ENCODE measurements around the gene ATPAF1. TPM values are rescaled to one million over a fixed set of nuclear protein-coding genes. Genes with fewer than 3 reads are reported as not detected.
"Not testable (repeated sequence)": the region's sequence is repeated elsewhere in the genome, so short reads cannot be mapped to it uniquely, and the experiment has no call there.

ATPAF1 gene
- total and polyA plus RNA-seq, 5 experiments from 2014 or later: 27.8 to 68.0 (median 66.4) TPM

DNA sequence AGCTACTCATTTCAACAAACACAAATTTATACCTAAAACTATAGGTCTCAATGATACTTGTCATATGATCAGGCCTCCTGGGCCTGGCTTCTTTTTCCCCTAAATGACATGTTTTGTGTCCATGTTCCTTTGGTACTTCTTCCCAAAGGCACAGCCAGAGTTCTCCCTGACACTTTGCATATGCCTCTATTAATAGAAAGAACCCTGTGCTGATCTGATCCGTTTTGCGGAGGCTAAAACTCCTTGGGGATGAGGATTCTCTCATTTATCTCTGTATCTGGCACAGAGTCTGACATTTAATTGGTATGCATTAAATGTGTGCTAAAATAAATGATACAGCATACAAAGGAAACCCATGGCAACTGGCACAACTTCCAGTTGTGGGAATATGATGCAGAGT, 11.5 kb downstream of the ATPAF1 start:
- POLR2A ChIA-PET: no interaction called here
- peaks cover 0 to 6% (median 0%) of the 10 kb centered on the region in 9 donors for H3K9me3 Mint-ChIP-seq
- H3K4me3 Mint-ChIP-seq: no peak overlapping the region
- H3K27ac Mint-ChIP-seq: no peak overlapping the region
- DNase-seq (no peak), ATAC-seq (no peak)
- peaks cover 21 to 82% (median 45%) of the 10 kb centered on the region in 3 donors for H3K36me3 Mint-ChIP-seq
- peaks cover 0 to 5% (median 1%) of the 10 kb centered on the region in 4 donors for H3K4me1 Mint-ChIP-seq
- no peaks in the 10 kb centered on the region for H3K27me3 Mint-ChIP-seq

DNA sequence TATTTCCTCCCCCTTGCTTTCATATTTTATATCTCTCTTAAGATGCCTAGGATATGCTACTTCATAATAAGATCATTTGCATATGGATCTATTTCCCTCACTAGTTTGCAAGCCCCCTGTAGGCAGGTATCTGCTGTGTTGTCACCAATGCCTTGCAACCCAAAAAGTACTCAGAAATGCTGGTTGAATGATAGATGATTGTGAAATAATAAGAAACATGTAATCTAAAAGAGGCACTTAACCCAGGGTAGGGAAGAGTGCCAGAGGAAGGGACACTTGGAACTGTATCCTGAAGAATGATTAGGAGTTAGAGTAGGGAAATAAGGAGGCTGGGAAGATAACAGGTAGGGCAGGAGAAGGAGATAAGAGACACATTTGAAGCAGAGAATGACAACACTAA, 12.3 kb downstream of the ATPAF1 start:
- POLR2A ChIA-PET: no interaction called here
- H3K9me3 Mint-ChIP-seq: peaks cover 0 to 6% (median 0%) of the 10 kb centered on the region in 9 donors
- ATAC-seq (no peak), DNase-seq (no peak)
- H3K36me3 Mint-ChIP-seq: peaks cover 21 to 84% (median 50%) of the 10 kb centered on the region in 3 donors
- H3K4me1 Mint-ChIP-seq: peaks cover 0 to 3% (median under 1%) of the 10 kb centered on the region in 4 donors
- no peak overlapping the region for H3K4me3 Mint-ChIP-seq
- no peaks in the 10 kb centered on the region for H3K27me3 Mint-ChIP-seq
- no peak overlapping the region for H3K27ac Mint-ChIP-seq

- H3K4me3 Mint-ChIP-seq, H3K27ac Mint-ChIP-seq, POLR2A ChIA-PET, ATAC-seq, DNase-seq, H3K27me3 Mint-ChIP-seq, H3K4me1 Mint-ChIP-seq: not testable (repeated sequence)
- Mint-ChIP-seq H3K9me3 (peaks cover 0 to 11% (median 2%) of the 10 kb centered on the region in 9 donors), H3K36me3 (peaks cover 27 to 86% (median 60%) of the 10 kb centered on the region in 3 donors)
These were observed 13.5 kb downstream of the ATPAF1 start for GRCh38 chr1:46654698-46655097.

- ATAC-seq (no peak), DNase-seq (no peak)
- Mint-ChIP-seq H3K9me3 (peaks cover 0 to 11% (median 2%) of the 10 kb centered on the region in 9 donors), H3K27me3 (no peaks in the 10 kb centered on the region), H3K4me1 (no peaks in the 10 kb centered on the region), H3K27ac (peak overlapping the region in 2 of 10 donors; percentile 11 to 35), H3K36me3 (peaks cover 27 to 87% (median 66%) of the 10 kb centered on the region in 3 donors), H3K4me3 (no peak overlapping the region)
- POLR2A ChIA-PET: no interaction called here
These were observed 14.2 kb downstream of the ATPAF1 start for GRCh38 chr1:46654012-46654411.

DNA sequence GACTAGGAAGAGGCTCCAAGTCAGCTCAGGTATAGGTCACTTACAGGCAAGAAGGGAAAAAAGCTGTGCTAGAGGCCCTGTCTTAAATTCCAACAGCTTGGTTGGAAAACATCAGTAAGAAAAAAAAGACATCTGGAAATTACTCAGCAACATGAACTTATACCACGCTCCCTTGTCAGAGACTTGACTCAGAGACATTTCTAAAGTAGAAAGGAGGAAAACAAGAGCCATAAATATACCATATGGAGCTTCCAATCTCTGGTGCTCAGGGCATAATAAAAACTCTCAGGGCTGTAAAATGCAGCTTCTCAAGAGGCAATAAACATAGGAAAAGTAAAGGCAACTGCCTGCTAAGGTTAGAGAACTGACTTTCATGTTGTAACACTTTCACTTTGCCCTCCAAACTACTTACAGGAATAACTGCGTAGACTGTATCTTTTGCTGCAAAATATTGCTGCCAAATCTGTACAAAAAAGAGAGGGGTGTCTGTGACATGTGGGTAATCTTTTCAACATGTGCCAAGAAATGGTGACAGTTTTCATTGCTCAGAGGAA, 14.7 kb downstream of the ATPAF1 start:
- Mint-ChIP-seq H3K4me1 (no peaks in the 10 kb centered on the region), H3K27me3 (no peaks in the 10 kb centered on the region), H3K27ac (no peak overlapping the region), H3K4me3 (no peak overlapping the region), H3K36me3 (peaks cover 27 to 90% (median 69%) of the 10 kb centered on the region in 3 donors), H3K9me3 (peaks cover 0 to 11% (median 2%) of the 10 kb centered on the region in 9 donors)
- POLR2A ChIA-PET: no interaction called here
- DNase-seq (no peak), ATAC-seq (no peak)

GRCh38 chr1:46652321-46653100, 15.7 kb downstream of the ATPAF1 start:
- Mint-ChIP-seq H3K27me3 (no peaks in the 10 kb centered on the region), H3K27ac (peak overlapping the region in 1 of 10 donors; percentile 3), H3K4me1 (no peaks in the 10 kb centered on the region), H3K9me3 (peaks cover 0 to 11% (median 2%) of the 10 kb centered on the region in 9 donors), H3K36me3 (peaks cover 29 to 87% (median 71%) of the 10 kb centered on the region in 3 donors), H3K4me3 (no peak overlapping the region)
- POLR2A ChIA-PET: interaction anchor here (0.7 kb wide), 1 partner anchor 13 kb away, joined by 3 read pairs; no protein-coding TSS in a partner anchor
- DNase-seq (no peak), ATAC-seq (no peak)

GRCh38 chr1:46651152-46651551, 17.0 kb downstream of the ATPAF1 start:
- Mint-ChIP-seq H3K36me3 (peaks cover 31 to 88% (median 72%) of the 10 kb centered on the region in 3 donors), H3K9me3 (peaks cover 0 to 11% (median 2%) of the 10 kb centered on the region in 9 donors)
- H3K27me3 Mint-ChIP-seq, H3K4me3 Mint-ChIP-seq, H3K4me1 Mint-ChIP-seq, POLR2A ChIA-PET, ATAC-seq, H3K27ac Mint-ChIP-seq, DNase-seq: not testable (repeated sequence)

GRCh38 chr1:46650491-46650890, 17.7 kb downstream of the ATPAF1 start:
- POLR2A ChIA-PET: no interaction called here
- Mint-ChIP-seq H3K27ac (no peak overlapping the region), H3K36me3 (peaks cover 24 to 84% (median 65%) of the 10 kb centered on the region in 3 donors), H3K27me3 (no peaks in the 10 kb centered on the region), H3K4me1 (no peaks in the 10 kb centered on the region), H3K4me3 (no peak overlapping the region), H3K9me3 (peaks cover 0 to 11% (median 2%) of the 10 kb centered on the region in 9 donors)
- DNase-seq: no peak
- no peak for ATAC-seq

- Mint-ChIP-seq H3K4me3 (no peak overlapping the region), H3K4me1 (no peaks in the 10 kb centered on the region), H3K27ac (no peak overlapping the region), H3K36me3 (peaks cover 19 to 82% (median 59%) of the 10 kb centered on the region in 3 donors), H3K27me3 (no peaks in the 10 kb centered on the region), H3K9me3 (peaks cover 0 to 8% (median 2%) of the 10 kb centered on the region in 9 donors)
- POLR2A ChIA-PET: no interaction called here
- no peak for ATAC-seq
- DNase-seq: no peak
These were observed 18.4 kb downstream of the ATPAF1 start for GRCh38 chr1:46649764-46650163.

DNA sequence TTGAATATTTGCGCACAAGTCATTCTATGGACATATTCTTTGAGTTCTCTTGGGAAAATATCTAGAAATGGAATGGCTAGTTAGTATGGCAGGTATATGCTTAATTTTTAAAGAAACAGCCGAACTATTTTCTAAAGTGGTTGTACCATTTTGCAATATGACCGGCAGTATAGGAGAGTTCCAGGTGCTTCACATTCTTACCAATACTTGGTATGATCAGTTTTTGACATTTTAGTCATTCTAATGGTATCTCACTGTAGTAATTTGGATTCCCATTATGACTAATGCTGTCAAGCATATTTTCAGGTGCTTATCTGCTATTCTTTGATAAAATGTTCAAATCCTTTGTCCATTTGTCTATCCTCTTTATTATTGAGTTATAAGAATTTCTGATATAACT, 20.6 kb downstream of the ATPAF1 start:
- ATAC-seq (no peak), DNase-seq (no peak)
- Mint-ChIP-seq H3K4me3 (no peak overlapping the region), H3K4me1 (no peaks in the 10 kb centered on the region), H3K27ac (no peak overlapping the region), H3K27me3 (no peaks in the 10 kb centered on the region), H3K9me3 (peaks cover 0 to 8% (median 0%) of the 10 kb centered on the region in 9 donors), H3K36me3 (peaks cover 16 to 73% (median 46%) of the 10 kb centered on the region in 3 donors)
- POLR2A ChIA-PET: no interaction called here

DNA sequence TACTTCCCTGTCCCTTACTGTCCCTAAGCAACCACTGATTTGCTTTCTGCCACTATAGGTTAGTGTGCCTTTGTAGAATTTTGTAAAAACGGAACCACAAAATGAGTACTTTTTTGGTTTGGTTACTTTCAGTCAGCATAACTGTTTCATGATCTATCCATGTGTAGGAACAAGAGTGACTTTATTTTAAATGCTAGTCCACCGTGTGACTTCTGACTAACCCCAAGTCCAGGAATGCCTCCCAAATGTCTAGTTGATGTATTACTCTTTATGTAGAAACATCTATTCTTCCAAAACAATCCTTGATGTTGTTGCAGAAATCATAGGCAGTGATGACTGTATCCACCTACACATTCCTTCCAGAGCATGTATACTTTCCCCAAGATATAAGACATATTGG, 21.3 kb downstream of the ATPAF1 start:
- Mint-ChIP-seq H3K4me3 (no peak overlapping the region), H3K36me3 (peaks cover 11 to 71% (median 42%) of the 10 kb centered on the region in 3 donors), H3K27ac (no peak overlapping the region), H3K27me3 (no peaks in the 10 kb centered on the region), H3K9me3 (peaks cover 0 to 5% (median 0%) of the 10 kb centered on the region in 9 donors), H3K4me1 (no peaks in the 10 kb centered on the region)
- ATAC-seq: no peak
- DNase-seq: no peak
- POLR2A ChIA-PET: no interaction called here

DNA sequence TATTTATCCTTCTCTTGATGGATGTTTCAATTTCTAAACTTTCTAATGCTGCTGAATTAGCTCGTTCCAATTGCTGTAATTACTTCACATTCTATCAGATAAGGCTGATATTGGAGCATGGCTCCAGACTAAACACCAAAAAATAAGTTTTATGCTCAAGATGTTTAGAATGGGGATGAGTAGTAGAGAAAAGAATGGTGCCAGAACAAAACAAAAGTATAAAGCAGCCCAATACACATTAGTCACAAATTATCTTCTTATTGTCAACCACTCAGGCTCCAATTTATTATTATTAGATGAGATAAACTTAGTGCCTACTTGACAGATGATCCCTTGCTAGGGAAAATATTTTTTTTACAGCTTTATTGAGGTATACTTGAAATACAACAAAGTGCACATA, 21.8 kb downstream of the ATPAF1 start:
- H3K27me3 Mint-ChIP-seq: no peaks in the 10 kb centered on the region
- H3K36me3 Mint-ChIP-seq: peaks cover 10 to 71% (median 39%) of the 10 kb centered on the region in 3 donors
- H3K4me1 Mint-ChIP-seq: peaks cover 0 to 4% (median 0%) of the 10 kb centered on the region in 4 donors
- no peak for DNase-seq
- no peak for ATAC-seq
- POLR2A ChIA-PET: no interaction called here
- H3K27ac Mint-ChIP-seq: peak overlapping the region in 1 of 10 donors; percentile 9
- no peak overlapping the region for H3K4me3 Mint-ChIP-seq
- peaks cover 0 to 5% (median 0%) of the 10 kb centered on the region in 9 donors for H3K9me3 Mint-ChIP-seq

- peaks cover 10 to 70% (median 37%) of the 10 kb centered on the region in 3 donors for H3K36me3 Mint-ChIP-seq
- POLR2A ChIA-PET: no interaction called here
- no peak for ATAC-seq
These were observed 22.3 kb downstream of the ATPAF1 start for GRCh38 chr1:46645815-46646214.

More at GRCh38 chr1:46645815-46646214, 22.3 kb downstream of the ATPAF1 start:
- no peak for DNase-seq
- no peaks in the 10 kb centered on the region for H3K27me3 Mint-ChIP-seq
- H3K4me1 Mint-ChIP-seq: peaks cover 0 to 5% (median 0%) of the 10 kb centered on the region in 4 donors
- H3K27ac Mint-ChIP-seq: peak overlapping the region in 2 of 10 donors; percentile 9 to 19
- H3K9me3 Mint-ChIP-seq: peaks cover 0 to 5% (median 0%) of the 10 kb centered on the region in 9 donors
- no peak overlapping the region for H3K4me3 Mint-ChIP-seq
